WTC11 (cell line): ENCODE measurements around the gene NUB1. TPM values are rescaled to one million over a fixed set of nuclear protein-coding genes. Genes with fewer than 3 reads are reported as not detected.
A peak's percentile ranks its signal among the peaks of the same experiment; 100 is the strongest.

Experiments used
- ATAC-seq: fragments of 200-7000 bp; cut with Tn5 transposase; 2 replicates; pipeline ENCODE4 v1.10.0; 2021; ENCODE audit warnings: mild to moderate bottlenecking, moderate library complexity
- CTCF ChIA-PET: fragments of 300-600 bp; sonication (Branson Sonifier 250); formaldehyde crosslinking; loops from one replicate; lab custom pipeline; 2021; ENCODE audit warnings: antibody characterized with exemption; lab: Charles Lee
- POLR2A ChIA-PET: fragments of 350-600 bp; sonication (Branson Sonifier 250); formaldehyde crosslinking; loops from one replicate; lab custom pipeline; 2021; ENCODE audit warnings: antibody characterized with exemption; lab: Charles Lee
- DNase-seq: peaks from one replicate; pipeline ENCODE4 v3.0.0; 2021; ENCODE audit warnings: low spot score
- H3K27ac Mint-ChIP-seq: 2 replicates; pipeline ENCODE4 v1.8.0; 2021; ENCODE audit warnings: mixed read lengths
- H3K27me3 Mint-ChIP-seq: 2 replicates; pipeline ENCODE4 v1.8.0; 2021; ENCODE audit warnings: low read depth, mild to moderate bottlenecking, moderate library complexity, mixed read lengths
- H3K36me3 Mint-ChIP-seq: 2 replicates; pipeline ENCODE4 v1.8.0; 2021; ENCODE audit warnings: mixed read lengths
- H3K4me1 Mint-ChIP-seq: 2 replicates; pipeline ENCODE4 v1.8.0; 2022; ENCODE audit warnings: mixed read lengths
- H3K4me3 Mint-ChIP-seq: 2 replicates; pipeline ENCODE4 v1.8.0; 2021; ENCODE audit warnings: mild to moderate bottlenecking, moderate library complexity, mixed read lengths
- H3K9me3 Mint-ChIP-seq: 2 replicates; pipeline ENCODE4 v1.8.0; 2021; ENCODE audit warnings: mixed read lengths
- AFF4 ChIP-seq: sonication (generic); formaldehyde crosslinking; IDR thresholded peaks from 2 replicates; pipeline ENCODE4 v1.8.1; 2023; ENCODE audit warnings: mild to moderate bottlenecking, missing genetic modification reagents, borderline replicate concordance
- ARID4B ChIP-seq: sonication (generic); formaldehyde crosslinking; IDR thresholded peaks from 2 replicates; pipeline ENCODE4 v1.8.0; 2023; ENCODE audit warnings: missing genetic modification reagents, mild to moderate bottlenecking, borderline replicate concordance
- CREB1 ChIP-seq: sonication (generic); formaldehyde crosslinking; IDR thresholded peaks from 2 replicates; pipeline ENCODE4 v1.8.0; 2023; ENCODE audit warnings: mild to moderate bottlenecking, missing genetic modification reagents
- CTCF ChIP-seq: fragments of 200-600 bp; IDR thresholded peaks from 2 replicates; pipeline ENCODE4 v1.8.0; 2022; ENCODE audit warnings: antibody characterized with exemption
- ETV6 ChIP-seq: sonication (generic); formaldehyde crosslinking; IDR thresholded peaks from 2 replicates; pipeline ENCODE4 v1.8.1; 2022; ENCODE audit warnings: mild to moderate bottlenecking, missing genetic modification reagents
- HMGA2 ChIP-seq: fragments of 250-450 bp; sonication (Bioruptor Pico); IDR thresholded peaks from 2 replicates; pipeline ENCODE4 v1.4.0; 2021; ENCODE audit warnings: mild to moderate bottlenecking, moderate library complexity
- MLX ChIP-seq: sonication (generic); formaldehyde crosslinking; IDR thresholded peaks from 2 replicates; pipeline ENCODE4 v1.8.1; 2023; ENCODE audit warnings: mild to moderate bottlenecking, missing genetic modification reagents, moderate library complexity
- PRRX2 ChIP-seq: fragments of 250-450 bp; sonication (Bioruptor Pico); IDR thresholded peaks from 2 replicates; pipeline ENCODE4 v1.8.0; 2021; ENCODE audit warnings: mild to moderate bottlenecking
- ZBTB43 ChIP-seq: sonication (generic); formaldehyde crosslinking; IDR thresholded peaks from 2 replicates; pipeline ENCODE4 v1.8.1; 2023; ENCODE audit warnings: mild to moderate bottlenecking, missing genetic modification reagents
- ZMAT4 ChIP-seq: fragments of 250-450 bp; sonication (Bioruptor Pico); IDR thresholded peaks from 2 replicates; pipeline ENCODE4 v1.9.0; 2021; ENCODE audit warnings: mild to moderate bottlenecking
- ZNF219 ChIP-seq: sonication (generic); formaldehyde crosslinking; IDR thresholded peaks from 2 replicates; pipeline ENCODE4 v1.8.0; 2023; ENCODE audit warnings: missing genetic modification reagents, mild to moderate bottlenecking, borderline replicate concordance
- ZNF532 ChIP-seq: fragments of 250-450 bp; sonication (Bioruptor Pico); IDR thresholded peaks from 2 replicates; pipeline ENCODE4 v1.9.0; 2021; ENCODE audit warnings: mild to moderate bottlenecking, borderline replicate concordance
- total RNA-seq: library from RNA; stranded (reverse); gene quantifications from 3 replicates; pipeline ENCODE4 v1.2.3, GENCODE V29; 2021

NUB1 gene
- total RNA-seq, 1 experiment from 2014 or later, result 38.3 TPM

GRCh38 chr7:151313857-151314256, 27.8 kb upstream of the NUB1 start (continued):
- TF ChIP-seq ZNF532 (CRISPR knock-in tag), result no peak
- TF ChIP-seq ETV6, result no peak
- no peak for TF ChIP-seq ZNF219 (CRISPR knock-in tag)
- no peak for TF ChIP-seq ZBTB43
- TF ChIP-seq AFF4 (CRISPR knock-in tag), result no peak

GRCh38 chr7:151314401-151314800, 27.2 kb upstream of the NUB1 start:
- Mint-ChIP-seq H3K4me3 (no peak overlapping the region), H3K9me3 (peaks cover 24% of the 10 kb centered on the region), H3K36me3 (peaks cover 10% of the 10 kb centered on the region), H3K4me1 (no peaks in the 10 kb centered on the region), H3K27me3 (peaks cover 6% of the 10 kb centered on the region), H3K27ac (no peak overlapping the region)
- TF ChIP-seq MLX (CRISPR knock-in tag) (no peak), PRRX2 (CRISPR knock-in tag) (no peak), HMGA2 (no peak), ZMAT4 (CRISPR knock-in tag) (no peak)
- CTCF ChIA-PET, result interaction anchor here (0.7 to 5.7 kb wide), 11 partner anchors 9 to 1002 kb away, joined by 3 to 71 read pairs (median 7); partner anchors contain the start of gene NUB1
- ATAC-seq (no peak), DNase-seq (no peak)
- POLR2A ChIA-PET, result no interaction called here

- no peaks in the 10 kb centered on the region for H3K4me1 Mint-ChIP-seq
- no peak overlapping the region for H3K27ac Mint-ChIP-seq
- no peak overlapping the region for H3K4me3 Mint-ChIP-seq
- ChIA-PET CTCF (interaction anchor here (0.5 to 5.7 kb wide), 30 partner anchors 10 to 1001 kb away, joined by 3 to 71 read pairs (median 4); partner anchors contain the start of genes ABCF2, CRYGN, NUB1 and WDR86), POLR2A (interaction anchor here (0.7 kb wide), 2 partner anchors 37 to 1470 kb away, joined by 3 to 4 read pairs; no protein-coding TSS in a partner anchor)
- peaks cover 11% of the 10 kb centered on the region for H3K36me3 Mint-ChIP-seq
- ATAC-seq (peak; percentile 76), DNase-seq (peak; percentile 75)
- peaks cover 6% of the 10 kb centered on the region for H3K27me3 Mint-ChIP-seq
- H3K9me3 Mint-ChIP-seq, result peaks cover 31% of the 10 kb centered on the region
- no peak for TF ChIP-seq CREB1 (CRISPR knock-in tag)
- peak; percentile 83 for TF ChIP-seq CTCF
- TF ChIP-seq ARID4B, result no peak
These were observed 26.5 kb upstream of the NUB1 start for GRCh38 chr7:151315038-151315655.
